ENCODE results near the gene KRTAP5-6. TPM values are rescaled to one million over a fixed set of nuclear protein-coding genes. Genes with fewer than 3 reads are reported as not detected.

KRTAP5-6 gene
- polyA plus RNA-seq, 1 of the 3 experiments (the other 2 are of a cell fraction) = not detected

- CTCF ChIA-PET = interaction anchor here (0.7 to 14.1 kb wide), 7 partner anchors 19 to 477 kb away, joined by 3 to 101 read pairs (median 4); no protein-coding TSS in a partner anchor
- whole genome bisulfite sequencing (ENCODE audit: low lambda C conversion rate) = 41% methylated on average over 18 of the region's 21 CpGs
These were observed 22.5 kb upstream of the KRTAP5-6 start for GRCh38 chr11:1674173-1675131.

More at GRCh38 chr11:1674173-1675131, 22.5 kb upstream of the KRTAP5-6 start:
- Histone ChIP-seq H3K4me3 (ENCODE audit: low read depth in 2 of 2, low read length in 1 of 2) (no peak overlapping the region), H3K79me2 (ENCODE audit: insufficient read depth) (no peaks in the 10 kb centered on the region), H3K4me2 (no peak overlapping the region), H4K20me1 (ENCODE audit: insufficient read depth) (no peaks in the 10 kb centered on the region), H3K27ac (ENCODE audit: low read depth in 2 of 2, low read length in 1 of 2) (no peak overlapping the region), H3K4me1 (ENCODE audit: control insufficient read depth in 1 of 2, insufficient read depth in 2 of 2, low read depth in 1 of 2, low read length in 1 of 2) (no peaks in the 10 kb centered on the region), H2AFZ (ENCODE audit: low read depth) (no peak overlapping the region), H3K9ac (no peak overlapping the region), H3K9me3 (no peaks in the 10 kb centered on the region), H3K9me2 (no peaks in the 10 kb centered on the region), H3K27me3 (ENCODE audit: insufficient read depth) (no peaks in the 10 kb centered on the region; the same call in 1 of the 2 replicates), H3F3A (replicated peaks; ENCODE audit: insufficient read depth) (no peaks in the 10 kb centered on the region), H3K36me3 (replicated peaks in 1 of 2; ENCODE audit: control insufficient read depth in 1 of 2, insufficient read depth in 2 of 2, low read length in 1 of 2) (no peaks in the 10 kb centered on the region)
- TF ChIP-seq CHD2 (IDR thresholded peaks at IDR 0.05; ENCODE audit: low read length, partially characterized antibody) (no peak), JUND (IDR thresholded peaks at IDR 0.05) (no peak), PBX3 (IDR thresholded peaks at IDR 0.05) (no peak), RCOR1 (IDR thresholded peaks at IDR 0.05; ENCODE audit: low read length) (no peak), MXI1 (IDR thresholded peaks at IDR 0.05; ENCODE audit: low read depth, low read length) (no peak), NRF1 (IDR thresholded peaks at IDR 0.05; ENCODE audit: low read depth, low read length) (no peak), YY1 (IDR thresholded peaks at IDR 0.05; ENCODE audit: low read depth) (no peak), TCF12 (IDR thresholded peaks at IDR 0.05) (no peak), NFIC (IDR thresholded peaks at IDR 0.05; ENCODE audit: borderline replicate concordance) (no peak), ELF1 (IDR thresholded peaks at IDR 0.05) (no peak), EP300 (IDR thresholded peaks at IDR 0.05; ENCODE audit: borderline replicate concordance in 1 of 2, low read depth in 1 of 2, low read length in 1 of 2) (no peak), RFX5 (IDR thresholded peaks at IDR 0.05; ENCODE audit: low read length) (no peak), IRF3 (IDR thresholded peaks at IDR 0.05; ENCODE audit: low read depth, low read length) (no peak)
- TF ChIP-seq, protein P1, sequence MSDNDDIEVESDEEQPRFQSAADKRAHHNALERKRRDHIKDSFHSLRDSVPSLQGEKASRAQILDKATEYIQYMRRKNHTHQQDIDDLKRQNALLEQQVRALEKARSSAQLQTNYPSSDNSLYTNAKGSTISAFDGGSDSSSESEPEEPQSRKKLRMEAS (IDR thresholded peaks at IDR 0.05; ENCODE audit: low read depth) = no peak
- TF ChIP-seq, protein P2, sequence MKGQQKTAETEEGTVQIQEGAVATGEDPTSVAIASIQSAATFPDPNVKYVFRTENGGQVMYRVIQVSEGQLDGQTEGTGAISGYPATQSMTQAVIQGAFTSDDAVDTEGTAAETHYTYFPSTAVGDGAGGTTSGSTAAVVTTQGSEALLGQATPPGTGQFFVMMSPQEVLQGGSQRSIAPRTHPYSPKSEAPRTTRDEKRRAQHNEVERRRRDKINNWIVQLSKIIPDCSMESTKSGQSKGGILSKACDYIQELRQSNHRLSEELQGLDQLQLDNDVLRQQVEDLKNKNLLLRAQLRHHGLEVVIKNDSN (IDR thresholded peaks at IDR 0.05; ENCODE audit: borderline replicate concordance, low read depth) = no peak
- POLR2A ChIA-PET = no interaction called here
- no peak for DNase-seq
